Measurements from ENCODE around the gene NKAIN4. TPM values are rescaled to one million over a fixed set of nuclear protein-coding genes. Genes with fewer than 3 reads are reported as not detected.

NKAIN4 gene
- total and polyA plus RNA-seq, 2 experiments from 2014 or later: 12.6 to 13.2 TPM

GRCh38 chr20:63273059-63273579 is 18.9 kb upstream of the NKAIN4 start (continued):
- TF ChIP-seq ZNF462 (CRISPR knock-in tag; IDR thresholded peaks at IDR 0.05): no peak
- no peak for TF ChIP-seq ETS1 (IDR thresholded peaks at IDR 0.05)
- TF ChIP-seq STAT1 (IDR thresholded peaks at IDR 0.05; ENCODE audit: unreplicated experiment): no peak
- TF ChIP-seq REST (IDR thresholded peaks at IDR 0.05; ENCODE audit: unreplicated experiment): no peak
- no peak for TF ChIP-seq EZH2phosphoT487 (IDR thresholded peaks at IDR 0.05; ENCODE audit: unreplicated experiment)
- no peak for TF ChIP-seq CREB1 (CRISPR knock-in tag; IDR thresholded peaks at IDR 0.05; ENCODE audit: low read depth)
